HG02623 (cell line): ENCODE results near the gene IQSEC1.

Experiments used
- ATAC-seq: cut with Tn5 transposase; IDR thresholded peaks from one replicate; pipeline ENCODE4 v1.9.1; 2021; ENCODE audit warnings: moderate library complexity; ENCODE audit not compliant: unreplicated experiment

The IQSEC1 gene

DNA sequence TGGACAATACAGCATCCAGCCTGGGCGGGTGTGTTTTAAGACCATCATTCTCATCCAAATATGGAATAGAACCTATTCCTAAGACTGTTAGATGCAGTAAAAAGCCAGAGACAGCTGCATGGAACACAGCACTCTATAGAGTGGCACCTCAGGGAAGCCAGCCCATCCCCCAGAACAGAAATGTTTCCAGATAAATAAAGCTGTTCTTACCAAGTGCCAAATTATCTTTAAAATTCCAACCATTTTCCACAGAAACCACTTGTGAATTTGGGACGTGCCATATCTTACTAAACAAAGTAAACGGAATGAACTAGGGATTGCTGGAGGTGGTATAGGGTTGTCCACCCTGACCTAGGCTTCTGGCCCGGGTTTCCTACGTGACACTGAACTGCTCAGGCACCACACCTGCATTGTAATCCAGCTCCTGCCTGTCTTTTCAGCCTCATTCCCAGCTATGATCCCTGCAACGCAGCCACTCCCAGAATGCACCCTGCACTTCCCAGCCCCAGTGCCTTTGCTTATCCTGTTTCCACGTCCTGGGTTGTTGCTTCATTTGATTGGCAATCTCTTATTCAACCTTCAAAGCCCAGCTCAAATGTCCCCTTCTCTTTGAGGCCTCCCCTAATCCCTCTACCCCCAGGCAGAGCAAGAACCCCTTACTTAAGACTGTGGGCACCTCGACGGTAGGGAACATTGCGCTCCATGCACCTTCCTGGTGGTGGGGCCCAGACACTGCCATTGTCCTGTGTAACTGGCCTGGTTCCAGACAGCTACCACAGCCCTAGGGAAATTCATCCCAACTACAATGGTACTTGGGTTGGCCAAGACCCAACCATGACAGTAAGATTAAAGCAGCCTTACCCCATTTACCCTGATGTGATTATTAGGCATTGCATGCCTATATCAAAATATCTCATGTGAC lies 100.2 kb downstream of the IQSEC1 start:
- ATAC-seq, result no peak

DNA sequence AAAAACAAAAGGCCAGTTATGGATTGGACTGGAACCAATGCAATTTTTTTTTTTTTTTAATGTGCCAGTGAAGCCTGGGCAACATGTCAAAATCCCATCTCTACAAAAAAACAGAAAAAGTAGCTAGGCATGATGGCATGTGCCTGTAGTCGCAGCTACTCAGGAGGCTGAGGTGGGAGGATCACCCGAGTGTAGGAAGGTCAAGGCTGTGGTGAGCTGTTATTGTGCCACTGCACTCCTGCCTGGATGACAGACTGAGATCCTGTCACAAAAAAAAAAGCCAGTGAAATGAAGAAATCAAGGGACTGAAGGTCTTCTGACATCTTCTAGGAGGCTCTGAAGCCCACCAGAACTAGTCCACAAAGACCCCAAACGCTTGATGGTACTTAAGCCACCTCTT lies 101.2 kb downstream of the IQSEC1 start:
- no peak for ATAC-seq

DNA sequence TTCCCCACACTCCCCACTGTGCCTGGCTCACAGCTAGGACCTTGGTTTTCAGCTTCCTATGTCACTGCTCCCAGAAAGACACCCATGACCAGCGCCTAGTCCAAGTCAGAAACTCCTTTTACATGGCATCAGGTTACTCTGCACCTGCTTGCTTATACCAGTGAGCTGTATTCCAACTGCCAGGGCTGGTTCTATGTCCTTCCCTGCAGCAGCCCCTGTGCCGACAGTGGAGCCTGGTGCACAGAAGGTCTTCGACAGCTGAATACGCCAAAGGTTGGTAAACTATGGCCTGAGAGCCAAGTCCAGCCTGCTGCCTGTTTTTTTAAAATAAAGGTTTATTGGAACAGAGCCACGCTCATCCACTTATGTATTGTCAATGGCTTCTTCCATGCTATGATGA lies 102.5 kb downstream of the IQSEC1 start:
- ATAC-seq, result no peak

DNA sequence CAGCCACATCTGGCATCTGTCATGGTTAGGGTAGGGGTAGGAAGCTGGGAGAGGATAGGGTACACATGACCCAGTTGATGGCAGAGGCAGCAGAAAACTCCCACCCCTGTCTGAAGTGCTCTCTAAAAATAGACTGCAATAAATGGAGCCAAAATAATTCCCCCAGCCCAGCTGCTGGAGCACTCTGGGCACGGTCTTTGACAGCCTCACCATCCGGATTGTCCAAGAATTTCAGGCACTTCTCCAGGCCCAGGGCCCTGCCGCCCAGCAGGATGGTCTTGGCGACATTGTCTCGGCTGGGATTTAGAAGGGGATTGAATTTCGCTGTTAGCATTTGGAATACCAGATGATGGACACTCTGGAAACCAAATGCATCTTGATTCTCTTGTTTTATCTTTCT lies 103.7 kb downstream of the IQSEC1 start:
- ATAC-seq, result no peak

DNA sequence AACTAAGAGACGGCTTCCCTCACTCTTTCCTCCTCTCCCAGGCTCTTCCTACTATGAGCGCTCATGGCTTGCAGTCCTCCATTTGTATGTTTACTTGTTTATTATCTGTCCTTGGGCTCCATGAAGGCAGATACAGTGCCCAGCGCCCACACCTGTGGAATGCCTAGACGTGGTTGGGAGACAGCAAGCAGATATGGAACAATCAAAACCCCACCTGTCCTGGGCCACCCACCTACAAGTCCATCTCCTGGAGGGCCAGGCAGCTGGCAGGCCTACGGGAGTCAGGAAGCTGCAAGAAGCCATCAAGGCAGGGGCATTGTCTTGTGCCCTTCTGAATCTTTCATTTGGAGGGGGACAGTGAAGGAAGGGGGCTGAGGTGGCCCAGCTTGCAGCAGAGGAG lies 104.7 kb downstream of the IQSEC1 start:
- no peak for ATAC-seq

DNA sequence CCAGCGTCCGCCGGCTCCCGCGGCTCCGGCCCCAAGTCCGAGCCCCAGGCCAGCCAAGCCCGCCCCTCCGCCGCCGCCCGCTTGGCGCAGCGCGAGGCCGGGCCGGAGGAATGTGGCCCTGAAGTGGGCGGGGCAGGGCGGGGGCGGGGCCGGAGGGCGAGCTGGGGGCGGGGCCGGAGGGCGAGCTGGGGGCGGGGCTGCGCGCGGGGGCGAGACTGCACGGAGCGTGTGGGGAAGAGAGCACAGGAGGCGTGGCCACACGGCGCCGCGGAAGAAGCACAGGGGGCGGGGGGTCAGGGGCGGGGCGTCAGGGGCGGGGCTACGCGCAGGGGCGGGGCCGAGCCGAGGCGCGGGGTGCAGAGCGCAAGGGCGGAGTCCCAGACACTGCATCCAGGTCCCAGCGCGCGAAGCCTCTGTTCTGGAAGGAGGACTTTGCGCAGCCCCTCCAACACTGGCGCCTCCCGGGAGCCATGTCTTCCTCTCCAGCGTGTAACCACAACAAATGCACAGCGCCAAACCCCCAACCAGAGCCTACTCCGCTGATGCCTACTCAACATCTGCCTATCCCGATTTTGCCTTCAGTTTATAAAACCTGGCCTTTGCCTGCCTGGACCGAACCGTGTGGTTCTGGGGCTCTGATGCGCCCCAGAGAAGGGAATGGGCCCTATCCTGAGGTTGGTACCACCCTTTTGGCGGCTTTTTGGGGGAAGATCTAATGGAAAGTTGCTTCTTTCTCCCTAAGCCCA lies 105.5 kb downstream of the IQSEC1 start:
- peak; percentile 72 for ATAC-seq

DNA sequence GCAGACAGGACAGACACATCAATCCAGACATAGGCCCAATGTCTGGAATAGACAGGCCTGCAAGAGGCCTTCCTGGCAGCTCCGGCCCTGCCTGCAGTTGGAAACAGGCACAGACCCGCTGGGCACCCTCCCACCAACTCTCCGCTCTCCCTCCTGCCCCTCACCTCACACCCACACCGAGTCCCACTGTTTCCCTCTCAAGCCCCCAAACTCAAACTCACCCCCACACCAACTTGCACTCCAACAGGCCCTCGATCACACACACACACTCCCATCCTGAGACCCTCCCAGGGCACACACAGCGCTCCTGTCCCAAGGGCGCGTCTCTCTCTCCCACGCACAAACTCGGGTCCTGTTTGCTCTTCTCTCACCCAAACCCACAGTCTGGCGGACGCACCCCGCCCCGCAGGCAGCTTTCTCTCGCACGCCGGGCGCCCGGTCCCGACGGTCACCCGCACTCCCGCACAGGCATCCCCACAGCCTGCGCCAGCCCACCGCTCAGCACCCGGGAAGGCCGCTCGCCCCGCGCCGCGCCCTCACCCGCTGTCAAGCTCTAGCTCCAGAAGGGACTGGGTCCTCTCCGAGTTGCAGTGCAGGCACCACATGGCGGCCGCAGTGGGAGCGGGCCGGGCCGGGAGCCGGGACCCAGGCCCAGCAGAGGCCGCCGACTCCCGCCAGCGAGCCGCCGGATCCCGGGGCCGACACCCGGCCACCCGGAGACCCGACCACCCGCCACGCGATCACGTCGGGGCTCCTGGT lies 106.2 kb downstream of the IQSEC1 start:
- no peak for ATAC-seq

DNA sequence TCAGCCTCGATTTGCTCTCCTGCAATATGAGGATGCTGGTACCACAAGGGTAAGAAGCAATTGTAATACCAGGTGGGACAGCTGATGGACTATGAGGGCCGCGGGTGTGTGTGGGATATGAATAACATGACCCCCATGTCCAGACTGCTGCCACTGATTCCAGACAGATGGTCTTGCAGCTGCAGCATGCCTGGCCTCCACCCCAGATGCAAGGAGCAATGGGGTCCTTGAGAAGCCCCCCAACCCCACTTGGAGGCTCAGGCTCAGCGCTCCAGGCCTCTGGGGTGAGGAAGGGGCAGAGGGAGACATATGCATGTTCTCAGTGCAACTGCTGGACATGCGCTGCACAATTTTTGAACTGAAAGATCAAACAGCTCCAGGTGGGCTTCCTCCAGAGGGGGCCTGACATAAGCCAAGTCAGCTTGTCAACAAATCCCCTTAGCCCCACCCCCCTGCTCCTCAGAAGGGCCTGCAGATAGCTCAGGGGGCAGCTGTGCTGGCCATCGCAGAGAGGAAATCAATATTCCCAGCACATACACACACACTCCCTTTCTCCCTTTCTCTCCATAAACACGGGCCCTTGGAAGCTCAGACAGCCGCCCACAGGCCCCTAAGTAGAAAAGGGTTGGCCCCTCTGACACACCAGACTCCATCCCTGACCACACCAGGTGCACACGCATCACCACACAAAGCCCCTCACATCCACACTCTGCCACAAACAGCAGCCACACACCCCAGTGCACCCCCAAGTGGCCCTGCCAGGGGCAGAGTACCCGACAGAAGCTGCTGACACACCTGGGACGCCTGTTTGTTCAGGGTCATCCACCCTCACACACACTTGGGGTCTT lies 107.0 kb downstream of the IQSEC1 start:
- no peak for ATAC-seq

DNA sequence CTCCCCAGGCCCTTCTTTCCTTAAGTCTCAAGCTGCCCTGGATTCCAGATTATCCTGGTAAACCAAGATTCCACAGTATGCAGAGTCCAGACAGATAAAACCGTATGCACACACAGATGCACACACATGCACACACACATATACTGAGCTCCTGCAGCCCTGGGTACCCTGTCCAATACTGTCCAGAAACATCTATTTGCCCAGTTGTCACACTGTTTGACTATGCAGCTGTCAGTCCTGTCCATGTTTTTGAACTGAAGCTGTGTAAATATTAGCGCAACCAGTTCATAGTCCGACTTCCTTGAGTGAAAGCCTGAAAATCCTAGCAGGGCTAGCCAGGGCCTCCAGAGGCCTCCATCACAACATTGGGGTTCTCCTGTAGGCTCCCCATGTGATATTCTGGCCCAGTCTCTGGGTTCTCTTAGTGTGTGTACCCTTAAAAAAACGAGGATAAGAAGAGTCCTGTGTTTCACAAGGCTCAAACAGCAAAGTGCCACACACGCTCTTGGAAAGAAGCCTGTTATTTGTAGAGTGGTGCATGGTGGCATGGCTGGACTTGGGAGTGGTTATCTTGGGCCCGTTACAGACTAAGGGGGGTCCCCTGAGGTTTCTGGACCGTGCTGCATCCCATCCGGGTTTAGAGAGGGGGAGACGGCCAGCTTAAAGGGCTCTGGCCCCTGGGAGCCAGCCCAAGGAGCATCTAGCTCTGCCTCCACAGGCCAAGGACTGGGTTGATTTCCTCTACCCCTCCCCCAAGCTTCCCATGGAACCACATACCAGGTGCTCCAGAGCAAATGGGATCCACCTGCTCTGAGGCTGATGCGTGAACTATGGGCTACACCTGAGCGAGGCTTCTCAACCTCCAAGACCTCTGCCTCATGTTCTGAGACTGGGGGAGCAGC lies 108.3 kb downstream of the IQSEC1 start:
- ATAC-seq, result no peak

DNA sequence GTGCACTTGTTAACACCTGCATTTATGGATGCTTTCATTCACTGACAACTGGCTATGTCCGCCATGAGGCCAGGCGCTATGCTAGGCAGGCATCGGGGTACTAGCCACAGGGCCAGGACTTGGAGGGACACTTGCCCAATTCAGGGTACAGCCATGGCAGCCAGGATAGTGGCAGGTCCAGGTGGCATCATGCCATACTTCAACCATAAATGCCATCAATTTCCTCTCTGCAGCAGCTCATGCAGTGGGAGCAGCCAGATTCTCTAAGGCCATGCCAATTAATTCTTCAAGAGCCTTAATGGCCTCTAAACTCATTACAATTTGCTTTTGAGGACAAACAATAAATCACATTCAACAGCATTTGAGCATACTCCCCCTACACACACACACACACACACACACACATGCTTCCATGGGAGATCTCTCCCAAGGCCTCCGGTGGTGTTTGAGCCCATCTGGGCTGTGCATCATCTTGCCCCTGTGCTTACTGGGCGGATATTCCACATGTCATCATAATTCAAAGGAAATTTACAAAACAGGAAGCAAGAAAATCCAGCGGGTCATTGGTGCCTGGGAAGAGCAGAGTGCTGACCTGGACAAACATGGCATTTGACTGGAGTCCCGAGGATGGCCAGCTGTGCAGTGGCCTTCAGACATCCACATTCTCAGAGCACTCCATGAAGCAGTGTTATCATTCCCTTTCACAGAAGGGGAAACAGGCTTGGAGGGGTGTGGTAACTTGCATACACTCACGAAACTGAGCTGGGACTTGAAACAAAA lies 109.1 kb downstream of the IQSEC1 start:
- no peak for ATAC-seq

DNA sequence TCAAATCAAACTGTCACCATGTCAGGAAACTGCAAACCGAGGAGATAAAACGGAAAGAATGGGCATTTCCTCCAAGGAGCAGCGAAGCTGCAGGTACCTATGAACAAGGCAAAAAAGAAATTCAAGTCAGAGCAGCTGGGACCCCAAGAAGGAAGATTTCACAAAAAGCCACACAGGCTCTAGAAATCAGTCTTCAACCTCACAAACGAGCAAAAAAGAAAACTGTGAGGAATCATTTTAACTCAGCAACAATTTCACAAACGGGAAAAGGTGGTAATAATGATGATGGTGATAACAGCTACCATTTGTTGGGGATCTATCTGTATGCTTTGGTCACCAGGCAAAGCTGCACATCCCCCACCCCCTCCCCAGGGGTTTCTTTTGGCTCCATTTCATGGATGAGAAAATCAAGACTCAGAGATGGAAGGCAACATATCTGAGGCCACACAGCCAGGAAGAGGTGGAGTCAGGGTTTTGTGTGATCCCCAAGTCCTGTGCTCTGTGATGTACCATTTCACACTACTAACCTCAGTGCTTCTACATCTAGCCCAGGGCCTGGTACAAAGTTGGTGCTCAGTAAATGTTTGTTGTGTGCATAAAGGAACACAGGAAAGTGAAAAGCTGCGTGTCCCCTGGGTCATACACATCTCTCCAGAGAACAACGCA lies 109.9 kb downstream of the IQSEC1 start:
- ATAC-seq, result no peak

DNA sequence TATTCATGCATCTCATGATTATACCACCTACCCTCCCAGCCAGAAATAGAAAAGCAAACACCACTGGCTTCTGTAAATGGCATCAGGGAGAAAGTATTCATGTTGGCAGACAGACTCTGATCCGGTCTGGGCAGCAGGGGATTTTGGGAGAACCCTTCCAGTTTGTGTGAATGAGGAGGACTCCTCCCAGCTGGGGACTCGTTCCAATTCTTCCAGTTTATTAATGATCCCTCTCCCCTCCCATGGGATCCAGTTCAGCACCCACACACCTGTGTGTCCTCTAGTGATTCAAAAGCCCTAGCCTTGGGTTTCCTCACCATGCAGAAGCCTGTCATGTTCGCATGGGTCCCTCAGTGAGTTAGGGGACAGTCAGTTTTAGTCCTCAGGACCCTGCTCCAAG lies 110.9 kb downstream of the IQSEC1 start:
- no peak for ATAC-seq

DNA sequence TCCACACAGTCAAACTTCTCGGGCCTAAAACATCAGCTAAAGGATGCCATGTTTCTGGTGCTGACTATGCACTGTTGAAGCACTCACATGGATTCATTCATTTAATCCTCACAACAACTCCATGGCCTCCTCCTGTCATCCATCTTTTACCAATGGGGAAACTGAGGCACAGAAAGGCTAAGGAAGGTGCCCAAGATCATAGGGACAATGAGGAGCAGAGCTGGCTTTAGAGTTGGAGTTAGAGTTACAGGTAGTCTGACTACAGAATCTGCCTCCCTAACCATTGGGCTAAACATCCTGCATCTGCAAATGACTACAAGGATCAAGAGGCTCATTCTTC lies 111.6 kb downstream of the IQSEC1 start:
- ATAC-seq, result no peak

DNA sequence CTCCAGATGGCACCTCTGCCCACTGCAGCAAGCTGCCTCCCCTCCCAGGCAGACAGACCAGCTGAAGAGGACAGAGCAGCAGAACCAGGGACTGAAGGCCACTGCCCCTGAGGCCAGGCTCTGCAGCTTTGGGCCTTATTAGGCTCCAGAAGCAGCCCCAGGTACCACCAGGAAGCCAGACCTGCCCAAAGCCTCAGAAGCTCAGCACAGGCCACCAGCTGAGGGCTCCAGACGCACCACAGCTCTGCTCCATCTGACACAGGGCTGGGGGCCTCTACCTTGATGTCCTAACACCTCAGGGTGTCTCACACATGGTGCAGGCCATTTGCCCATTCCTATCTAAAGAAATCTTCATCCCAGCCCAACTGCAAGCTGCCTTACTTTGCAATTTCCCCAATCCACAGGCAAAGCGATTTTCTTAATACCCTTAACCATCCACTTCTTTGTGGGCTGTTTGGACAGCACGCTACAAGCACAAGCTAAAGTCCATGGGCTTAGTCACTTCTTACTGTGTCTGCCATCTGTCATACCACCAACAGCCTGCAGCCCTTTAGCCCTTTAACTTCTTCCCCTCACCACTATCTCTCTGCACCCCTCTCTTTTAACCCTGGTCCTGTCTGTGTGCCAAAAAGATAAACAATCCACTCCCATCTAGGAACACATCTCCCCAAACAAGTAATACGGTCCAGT lies 112.1 kb downstream of the IQSEC1 start:
- no peak for ATAC-seq

DNA sequence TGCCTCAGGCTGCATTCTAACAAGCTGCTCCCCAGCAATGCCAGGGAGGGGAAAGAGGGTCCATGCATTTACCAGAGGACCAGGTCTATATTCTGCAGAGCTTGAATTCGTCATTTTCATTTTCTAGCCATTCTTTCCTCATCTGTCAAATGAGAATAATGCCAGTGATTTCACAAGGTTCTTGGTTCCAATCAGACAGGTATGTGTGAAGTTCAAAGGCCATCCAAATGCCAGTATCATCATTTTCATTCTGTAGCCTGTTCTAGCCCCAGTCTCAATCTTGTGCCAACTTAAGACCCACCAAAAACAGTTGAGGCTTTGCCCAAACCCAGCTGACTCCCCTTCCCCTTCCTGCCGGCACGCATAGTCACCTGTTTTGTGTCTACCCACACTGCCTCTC lies 112.7 kb downstream of the IQSEC1 start:
- no peak for ATAC-seq

DNA sequence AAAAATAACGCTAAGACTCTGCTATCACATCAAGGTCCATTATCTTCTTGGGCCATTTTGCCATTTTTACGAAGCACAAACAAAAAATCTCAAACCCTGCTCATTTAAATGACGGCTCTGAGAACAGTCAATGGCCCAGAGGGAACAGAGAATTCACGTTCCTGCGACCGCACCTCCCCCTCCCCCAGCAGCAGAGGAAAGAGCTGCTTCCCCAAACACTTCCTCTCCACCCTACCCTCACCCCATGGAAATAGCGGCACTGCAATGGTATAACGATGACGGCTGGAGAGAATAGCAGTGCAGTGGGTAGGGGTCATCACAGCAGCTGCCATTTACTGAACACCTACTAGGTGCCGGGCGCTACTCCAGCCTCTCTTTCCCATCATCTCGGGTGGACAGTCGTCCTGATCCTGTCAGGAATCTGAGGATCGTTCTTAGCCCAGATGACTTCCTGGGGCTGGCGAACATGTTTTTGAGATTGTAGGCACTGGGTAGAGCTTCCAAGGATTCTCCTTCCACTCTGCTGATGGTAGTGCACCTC lies 113.3 kb downstream of the IQSEC1 start:
- no peak for ATAC-seq

DNA sequence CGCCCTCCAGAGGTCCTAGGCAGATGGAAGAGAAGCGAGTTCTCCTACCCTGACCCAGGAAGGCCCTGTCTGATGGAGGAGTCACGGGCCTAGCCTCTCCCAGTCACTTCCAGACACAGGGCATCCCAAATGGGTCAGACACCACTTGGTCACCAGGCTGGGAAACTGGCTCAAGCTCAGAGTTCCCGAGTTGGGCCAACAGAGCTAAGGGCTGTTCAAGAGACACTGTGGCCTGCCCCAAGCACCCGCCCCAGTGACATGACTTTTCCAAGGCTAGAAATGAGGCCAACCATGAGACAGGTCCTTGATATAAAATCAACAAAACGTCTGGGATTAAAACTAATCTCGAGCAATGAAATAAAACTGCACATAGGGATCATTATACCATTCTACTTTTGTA lies 113.8 kb downstream of the IQSEC1 start:
- ATAC-seq, result no peak
